Measurements from ENCODE around the gene FAM13A. TPM values are rescaled to one million over a fixed set of nuclear protein-coding genes. Genes with fewer than 3 reads are reported as not detected.
A peak's percentile ranks its signal among the peaks of the same experiment; 100 is the strongest.

The FAM13A gene
- total RNA-seq, 4 donors from 2014 or later, result 157 to 327 (median 202) TPM

- intact Hi-C loops (cut with DNase I), result loop anchor here (5.0 to 10.0 kb wide), 2 partner anchors 105 to 312 kb away; no protein-coding TSS in a partner anchor
Measured at GRCh38 chr4:88709989-88710388, 347.0 kb downstream of the FAM13A start.

GRCh38 chr4:88706574-88706973 is 350.4 kb downstream of the FAM13A start:
- peaks cover 8 to 10% of the 10 kb centered on the region in 2 donors for H3K4me1 ChIP-seq
- no peaks in the 10 kb centered on the region for H3K9me3 ChIP-seq
- peak overlapping the region; percentile 1 to 74 (median 37) for H3K27ac ChIP-seq
- H3K4me3 ChIP-seq (replicated peaks in 1 of 3), result no peak overlapping the region
- intact Hi-C loops (cut with DNase I), result loop anchor here (5.0 to 10.0 kb wide), 2 partner anchors 108 to 316 kb away; no protein-coding TSS in a partner anchor
- TF ChIP-seq POLR2A (IDR thresholded peaks at IDR 0.05), result no peak
- TF ChIP-seq, protein P1, sequence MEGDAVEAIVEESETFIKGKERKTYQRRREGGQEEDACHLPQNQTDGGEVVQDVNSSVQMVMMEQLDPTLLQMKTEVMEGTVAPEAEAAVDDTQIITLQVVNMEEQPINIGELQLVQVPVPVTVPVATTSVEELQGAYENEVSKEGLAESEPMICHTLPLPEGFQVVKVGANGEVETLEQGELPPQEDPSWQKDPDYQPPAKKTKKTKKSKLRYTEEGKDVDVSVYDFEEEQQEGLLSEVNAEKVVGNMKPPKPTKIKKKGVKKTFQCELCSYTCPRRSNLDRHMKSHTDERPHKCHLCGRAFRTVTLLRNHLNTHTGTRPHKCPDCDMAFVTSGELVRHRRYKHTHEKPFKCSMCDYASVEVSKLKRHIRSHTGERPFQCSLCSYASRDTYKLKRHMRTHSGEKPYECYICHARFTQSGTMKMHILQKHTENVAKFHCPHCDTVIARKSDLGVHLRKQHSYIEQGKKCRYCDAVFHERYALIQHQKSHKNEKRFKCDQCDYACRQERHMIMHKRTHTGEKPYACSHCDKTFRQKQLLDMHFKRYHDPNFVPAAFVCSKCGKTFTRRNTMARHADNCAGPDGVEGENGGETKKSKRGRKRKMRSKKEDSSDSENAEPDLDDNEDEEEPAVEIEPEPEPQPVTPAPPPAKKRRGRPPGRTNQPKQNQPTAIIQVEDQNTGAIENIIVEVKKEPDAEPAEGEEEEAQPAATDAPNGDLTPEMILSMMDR (IDR thresholded peaks at IDR 0.05), result peak; percentile 41 to 94 (median 68)
- WGBS, 2 donors, result 29 to 32% methylated on average over 9 of the region's 9 CpGs
- H3K27me3 ChIP-seq, result no peaks in the 10 kb centered on the region
- peak; percentile 49 to 52 for DNase-seq
- no peaks in the 10 kb centered on the region for H3K36me3 ChIP-seq

More at GRCh38 chr4:88709989-88710388, 347.0 kb downstream of the FAM13A start:
- no peak overlapping the region for H3K27ac ChIP-seq
- no peaks in the 10 kb centered on the region for H3K9me3 ChIP-seq
- no peak overlapping the region for H3K4me3 ChIP-seq (replicated peaks in 1 of 3)
- TF ChIP-seq, protein P1 (IDR thresholded peaks at IDR 0.05), result no peak
- TF ChIP-seq POLR2A (IDR thresholded peaks at IDR 0.05), result no peak
- no peak for DNase-seq
- no peaks in the 10 kb centered on the region for H3K27me3 ChIP-seq
- 97 to 100% methylated on average over 1 of the region's 1 CpG for WGBS, 2 donors
- H3K4me1 ChIP-seq, result peaks cover 8 to 10% of the 10 kb centered on the region in 2 donors
- peaks cover 0 to 5% of the 10 kb centered on the region in 2 donors for H3K36me3 ChIP-seq

GRCh38 chr4:88705805-88706492 is 351.0 kb downstream of the FAM13A start:
- H3K27ac ChIP-seq, result peak overlapping the region; percentile 3 to 52 (median 29)
- no peaks in the 10 kb centered on the region for H3K36me3 ChIP-seq
- intact Hi-C loops (cut with DNase I), result loop anchor here (5.0 to 10.0 kb wide), 2 partner anchors 109 to 316 kb away; no protein-coding TSS in a partner anchor
- H3K9me3 ChIP-seq, result no peaks in the 10 kb centered on the region
- H3K27me3 ChIP-seq, result no peaks in the 10 kb centered on the region
- WGBS, 2 donors, result 57 to 59% methylated on average over 3 of the region's 3 CpGs
- no peak for DNase-seq
- H3K4me3 ChIP-seq (replicated peaks in 1 of 3), result no peak overlapping the region
- no peak for TF ChIP-seq POLR2A (IDR thresholded peaks at IDR 0.05)
- TF ChIP-seq, protein P1 (IDR thresholded peaks at IDR 0.05), result no peak
- peaks cover 8 to 10% of the 10 kb centered on the region in 2 donors for H3K4me1 ChIP-seq

DNA sequence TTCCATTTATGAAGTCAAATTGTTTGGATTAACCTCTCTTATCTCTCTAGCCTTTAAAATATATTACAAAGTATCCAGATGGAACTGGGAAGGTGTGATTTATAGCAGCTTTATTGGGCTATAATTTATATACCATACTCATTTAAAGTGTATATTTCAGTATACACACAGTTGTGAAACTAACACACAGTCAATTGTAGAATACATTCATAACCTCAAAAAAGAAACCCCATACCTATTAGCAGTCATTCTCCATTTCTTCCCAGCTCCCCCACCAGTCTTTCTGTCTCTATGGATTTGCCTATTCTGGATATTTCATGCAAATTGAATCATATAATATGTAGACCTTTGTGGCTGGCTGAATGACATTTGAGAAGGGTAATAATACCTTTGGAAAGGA is 351.8 kb downstream of the FAM13A start:
- H3K4me1 ChIP-seq, result peaks cover 8 to 10% of the 10 kb centered on the region in 2 donors
- H3K27ac ChIP-seq, result peak overlapping the region in 2 of 3 donors; percentile 3 to 29
- no peak overlapping the region for H3K4me3 ChIP-seq (replicated peaks in 1 of 3)
- no peak for DNase-seq
- no peaks in the 10 kb centered on the region for H3K9me3 ChIP-seq
- no peaks in the 10 kb centered on the region for H3K27me3 ChIP-seq
- intact Hi-C loops (cut with DNase I), result loop anchor here (5.0 to 10.0 kb wide), 2 partner anchors 110 to 317 kb away; no protein-coding TSS in a partner anchor
- TF ChIP-seq, protein P1 (IDR thresholded peaks at IDR 0.05), result no peak
- no peak for TF ChIP-seq POLR2A (IDR thresholded peaks at IDR 0.05)
- H3K36me3 ChIP-seq, result no peaks in the 10 kb centered on the region

GRCh38 chr4:88702782-88703181 is 354.2 kb downstream of the FAM13A start:
- WGBS, 2 donors, result 85 to 86% methylated on average over 2 of the region's 2 CpGs
- TF ChIP-seq POLR2A (IDR thresholded peaks at IDR 0.05), result no peak
- TF ChIP-seq, protein P1 (IDR thresholded peaks at IDR 0.05), result no peak
- H3K27me3 ChIP-seq, result no peaks in the 10 kb centered on the region
- no peaks in the 10 kb centered on the region for H3K36me3 ChIP-seq
- no peak overlapping the region for H3K4me3 ChIP-seq (replicated peaks in 1 of 3)
- DNase-seq, result no peak
- no peak overlapping the region for H3K27ac ChIP-seq
- H3K9me3 ChIP-seq, result no peaks in the 10 kb centered on the region
- H3K4me1 ChIP-seq, result peaks cover 8 to 10% of the 10 kb centered on the region in 2 donors
- intact Hi-C loops (cut with DNase I), result loop anchor here (10.0 kb wide), 1 partner anchor 112 kb away; no protein-coding TSS in a partner anchor
